CD4-positive, alpha-beta T cell (primary cell): ENCODE results near the gene FBN1. TPM values are rescaled to one million over a fixed set of nuclear protein-coding genes. Genes with fewer than 3 reads are reported as not detected.

ENCODE experiments used
- ATAC-seq: fragments of 200-7000 bp; cut with Tn5 transposase; one replicate; pipeline ENCODE4 v1.10.0; 2022; ENCODE audit warnings: mild to moderate bottlenecking; ENCODE audit not compliant: poor library complexity
- CTCF ChIA-PET: fragments of 350-600 bp; sonication (Branson Sonifier 250); formaldehyde crosslinking; loops from one replicate; lab custom pipeline; 2021; ENCODE audit warnings: antibody characterized with exemption, inconsistent platforms; lab: Charles Lee
- POLR2A ChIA-PET: fragments of 350-600 bp; sonication (Branson Sonifier 250); formaldehyde crosslinking; loops from one replicate; lab custom pipeline; 2021; ENCODE audit warnings: antibody characterized with exemption, inconsistent platforms; lab: Charles Lee
- DNase-seq, 14 experiments: peaks; one replicate each; pipeline ENCODE4 v3.0.0-alpha.2; 2013 to 2020; ENCODE audit warnings: mixed read lengths in 2 of 14
- H3K27ac ChIP-seq, 2 donors: one replicate each; pipeline versions ENCODE4 v1.5.1 to v1.7.0; 2013; ENCODE audit warnings: low read length in 2 of 2, low read depth in 1 of 2, mild to moderate bottlenecking in 1 of 2
- H3K27me3 ChIP-seq, 2 experiments: 1 replicate in 1 of 2; 2 replicates in 1 of 2; pipeline versions ENCODE4 v1.6.1 to v1.7.0; 2013; ENCODE audit warnings: low read length in 2 of 2, control low read depth in 1 of 2, mild to moderate bottlenecking in 1 of 2, moderate library complexity in 1 of 2; ENCODE audit not compliant: insufficient read depth in 2 of 2, control insufficient read depth in 1 of 2
- H3K36me3 ChIP-seq: one replicate; pipeline ENCODE4 v1.6.1; 2013; ENCODE audit warnings: low read length, control low read depth; ENCODE audit not compliant: insufficient read depth
- H3K4me1 ChIP-seq: one replicate; pipeline ENCODE4 v1.6.1; 2013; ENCODE audit warnings: low read length, control low read depth; ENCODE audit not compliant: insufficient read depth
- H3K4me3 ChIP-seq: one replicate; pipeline ENCODE4 v1.5.1; 2013; ENCODE audit warnings: mild to moderate bottlenecking, low read length, moderate library complexity
- H3K9me3 ChIP-seq, 2 experiments: 1 replicate in 1 of 2; 2 replicates in 1 of 2; pipeline versions ENCODE4 v1.6.1 to v1.7.0; 2013; ENCODE audit warnings: low read length in 2 of 2, mild to moderate bottlenecking in 2 of 2, control low read depth in 1 of 2, moderate library complexity in 1 of 2; ENCODE audit not compliant: control insufficient read depth in 1 of 2, insufficient read depth in 1 of 2
- H3K27ac Mint-ChIP-seq: one replicate; pipeline ENCODE4 v1.8.0; 2020; ENCODE audit warnings: mixed read lengths
- H3K27me3 Mint-ChIP-seq: one replicate; pipeline ENCODE4 v1.8.0; 2021; ENCODE audit warnings: mixed read lengths
- H3K36me3 Mint-ChIP-seq: one replicate; pipeline ENCODE4 v1.8.0; 2021; ENCODE audit warnings: low read depth, mixed read lengths
- H3K4me1 Mint-ChIP-seq: one replicate; pipeline ENCODE4 v1.8.0; 2021; ENCODE audit warnings: low read depth, mixed read lengths
- H3K4me3 Mint-ChIP-seq: one replicate; pipeline ENCODE4 v1.8.0; 2020; ENCODE audit warnings: mild to moderate bottlenecking, mixed read lengths
- H3K9me3 Mint-ChIP-seq: one replicate; pipeline ENCODE4 v1.8.0; 2020; ENCODE audit warnings: mixed read lengths
- CTCF ChIP-seq: fragments of 200-600 bp; IDR thresholded peaks from one replicate; pipeline ENCODE4 v1.8.0; 2022; ENCODE audit warnings: antibody characterized with exemption, mild to moderate bottlenecking
- intact Hi-C, 2 experiments: fragments of 100-400 bp; cut with DNase I in 1 of 2; cut with micrococcal nuclease in 1 of 2; formaldehyde crosslinking; loops; one replicate each; pipeline versions ENCODE4 v1.15.1 to v1.9.0; 2023 to 2025; cut with DNase I, micrococcal nuclease
- total RNA-seq, 174 experiments: library from RNA in 2 of 174; stranded (reverse) in 2 of 174; gene quantifications; one replicate each; pipeline ENCODE4 v1.2.3 and lab custom pipeline; 2021 to 2026

The FBN1 gene
- total RNA-seq, 2 experiments from 2014 or later, result 0.11 to 0.25 TPM

- H3K9me3 Mint-ChIP-seq, result no peaks in the 10 kb centered on the region
- no peak for DNase-seq
- intact Hi-C loops, result no loop called here
- no peaks in the 10 kb centered on the region for H3K27me3 ChIP-seq
- H3K36me3 Mint-ChIP-seq, result no peaks in the 10 kb centered on the region
- H3K27ac Mint-ChIP-seq, result no peak overlapping the region
- no peak overlapping the region for H3K4me3 Mint-ChIP-seq
- no peaks in the 10 kb centered on the region for H3K27me3 Mint-ChIP-seq
- ChIA-PET CTCF (no interaction called here), POLR2A (no interaction called here)
- no peaks in the 10 kb centered on the region for H3K4me1 ChIP-seq
- no peak overlapping the region for H3K27ac ChIP-seq
- TF ChIP-seq CTCF, result no peak
- H3K9me3 ChIP-seq, result no peaks in the 10 kb centered on the region
- H3K4me1 Mint-ChIP-seq, result no peaks in the 10 kb centered on the region
- H3K36me3 ChIP-seq, result no peaks in the 10 kb centered on the region
- no peak overlapping the region for H3K4me3 ChIP-seq
- no peak for ATAC-seq
Measured at GRCh38 chr15:48617619-48618018, 27.9 kb downstream of the FBN1 start.

- no peak for ATAC-seq
- no peak overlapping the region for H3K27ac Mint-ChIP-seq
- H3K36me3 ChIP-seq, result no peaks in the 10 kb centered on the region
- H3K36me3 Mint-ChIP-seq, result no peaks in the 10 kb centered on the region
- DNase-seq, result no peak
- POLR2A ChIA-PET, result no interaction called here
- CTCF ChIA-PET, result no interaction called here
- H3K4me3 ChIP-seq, result no peak overlapping the region
- no peaks in the 10 kb centered on the region for H3K27me3 Mint-ChIP-seq
- H3K9me3 ChIP-seq, result no peaks in the 10 kb centered on the region
- no peaks in the 10 kb centered on the region for H3K27me3 ChIP-seq
- no peak overlapping the region for H3K4me3 Mint-ChIP-seq
- no peaks in the 10 kb centered on the region for H3K4me1 ChIP-seq
- no peak for TF ChIP-seq CTCF
- no peaks in the 10 kb centered on the region for H3K9me3 Mint-ChIP-seq
- H3K4me1 Mint-ChIP-seq, result no peaks in the 10 kb centered on the region
- no peak overlapping the region for H3K27ac ChIP-seq
- intact Hi-C loops, result no loop called here
Measured at GRCh38 chr15:48616216-48616615, 29.3 kb downstream of the FBN1 start.

- no peak overlapping the region for H3K27ac Mint-ChIP-seq
- intact Hi-C loops, result no loop called here
- ChIA-PET CTCF (no interaction called here), POLR2A (no interaction called here)
- no peaks in the 10 kb centered on the region for H3K27me3 ChIP-seq
- no peak for DNase-seq
- H3K36me3 ChIP-seq, result no peaks in the 10 kb centered on the region
- H3K27me3 Mint-ChIP-seq, result no peaks in the 10 kb centered on the region
- H3K27ac ChIP-seq, result no peak overlapping the region
- no peaks in the 10 kb centered on the region for H3K36me3 Mint-ChIP-seq
- no peaks in the 10 kb centered on the region for H3K9me3 ChIP-seq
- H3K4me1 ChIP-seq, result no peaks in the 10 kb centered on the region
- H3K4me3 ChIP-seq, result no peak overlapping the region
- H3K4me1 Mint-ChIP-seq, result no peaks in the 10 kb centered on the region
- H3K4me3 Mint-ChIP-seq, result no peak overlapping the region
- ATAC-seq, result no peak
- H3K9me3 Mint-ChIP-seq, result no peaks in the 10 kb centered on the region
- TF ChIP-seq CTCF, result no peak
Measured at GRCh38 chr15:48614051-48614450, 31.5 kb downstream of the FBN1 start.
